ENCODE measurements around the gene AGGF1.
"Not testable (repeated sequence)": the region's sequence is repeated elsewhere in the genome, so short reads cannot be mapped to it uniquely, and the experiment has no call there.

AGGF1 gene, protein sequence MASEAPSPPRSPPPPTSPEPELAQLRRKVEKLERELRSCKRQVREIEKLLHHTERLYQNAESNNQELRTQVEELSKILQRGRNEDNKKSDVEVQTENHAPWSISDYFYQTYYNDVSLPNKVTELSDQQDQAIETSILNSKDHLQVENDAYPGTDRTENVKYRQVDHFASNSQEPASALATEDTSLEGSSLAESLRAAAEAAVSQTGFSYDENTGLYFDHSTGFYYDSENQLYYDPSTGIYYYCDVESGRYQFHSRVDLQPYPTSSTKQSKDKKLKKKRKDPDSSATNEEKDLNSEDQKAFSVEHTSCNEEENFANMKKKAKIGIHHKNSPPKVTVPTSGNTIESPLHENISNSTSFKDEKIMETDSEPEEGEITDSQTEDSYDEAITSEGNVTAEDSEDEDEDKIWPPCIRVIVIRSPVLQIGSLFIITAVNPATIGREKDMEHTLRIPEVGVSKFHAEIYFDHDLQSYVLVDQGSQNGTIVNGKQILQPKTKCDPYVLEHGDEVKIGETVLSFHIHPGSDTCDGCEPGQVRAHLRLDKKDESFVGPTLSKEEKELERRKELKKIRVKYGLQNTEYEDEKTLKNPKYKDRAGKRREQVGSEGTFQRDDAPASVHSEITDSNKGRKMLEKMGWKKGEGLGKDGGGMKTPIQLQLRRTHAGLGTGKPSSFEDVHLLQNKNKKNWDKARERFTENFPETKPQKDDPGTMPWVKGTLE

DNA sequence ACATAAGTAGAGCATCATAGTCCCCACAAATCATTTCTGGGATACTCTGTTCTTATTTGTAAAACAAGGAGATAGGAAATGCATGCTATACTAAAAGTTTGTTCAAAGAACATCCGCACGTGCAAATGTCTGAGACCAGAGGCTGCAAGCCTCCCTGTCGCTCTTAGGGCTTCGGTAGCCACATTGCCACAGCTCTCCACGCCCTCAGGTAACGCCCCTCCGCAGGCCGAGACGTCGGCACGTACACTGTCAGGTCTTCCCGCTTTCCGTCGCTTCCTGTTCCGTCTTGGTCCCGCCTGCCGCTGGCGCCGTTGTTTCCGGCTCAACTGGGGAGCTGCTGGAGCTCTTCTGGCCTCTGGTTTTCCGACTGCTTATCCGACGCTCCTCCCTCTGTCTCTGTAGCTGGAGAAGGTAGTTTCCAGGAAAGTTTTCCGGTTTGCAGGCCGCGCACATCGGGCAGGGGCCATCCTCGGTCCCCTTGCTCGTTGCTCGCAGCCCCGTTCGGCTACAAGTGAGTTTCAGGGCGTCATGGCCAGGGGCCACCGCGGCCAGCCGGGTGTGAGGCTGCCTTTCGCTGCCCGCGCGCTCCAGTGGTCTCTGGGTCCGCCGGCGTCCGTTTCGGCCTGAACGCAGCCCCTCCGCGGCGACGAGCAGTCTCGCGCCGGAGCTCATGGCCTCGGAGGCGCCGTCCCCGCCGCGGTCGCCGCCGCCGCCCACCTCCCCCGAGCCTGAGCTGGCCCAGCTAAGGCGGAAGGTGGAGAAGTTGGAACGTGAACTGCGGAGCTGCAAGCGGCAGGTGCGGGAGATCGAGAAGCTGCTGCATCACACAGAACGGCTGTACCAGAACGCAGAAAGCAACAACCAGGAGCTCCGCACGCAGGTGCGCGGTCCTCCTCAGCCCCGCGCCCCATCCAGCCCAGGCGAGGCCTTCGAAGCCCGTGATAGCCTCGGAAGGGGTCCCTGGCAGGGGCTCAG lies at the start of gene AGGF1:
AGGF1 (plus strand) TSS at position 308 of the 975 bp plus-strand sequence; CDS start at position 671, 363 bp downstream.
- peak within 1 kb of the TSS; percentile 90 for H3K4me3 ChIP-seq (ENCODE audit: low read depth, low read length)
- peaks cover 14% of the 10 kb centered on the region for H3K9me3 ChIP-seq (ENCODE audit: control insufficient read depth, insufficient read depth, low read length)
- H3K27me3 ChIP-seq (ENCODE audit: control insufficient read depth, insufficient read depth, low read length), result peaks cover 3% of the 10 kb centered on the region; the same call in 1 of the 2 replicates
- H3K4me1 ChIP-seq (ENCODE audit: control insufficient read depth, insufficient read depth, low read length), result peaks cover 10% of the 10 kb centered on the region; the same call in 1 of the 2 replicates
- peak within 1 kb of the TSS; percentile 83 for H3K9ac ChIP-seq (ENCODE audit: low read depth, low read length)
- H3K27ac ChIP-seq (ENCODE audit: low read depth, low read length), result peak within 1 kb of the TSS; percentile 93
- H3K36me3 ChIP-seq (ENCODE audit: control insufficient read depth, insufficient read depth, low read length), result peaks cover 10% of the 10 kb centered on the region

GRCh38 chr5:76980518-76981144 lies 49.6 kb upstream of the AGGF1 start:
- Histone ChIP-seq H3K9me3 (ENCODE audit: control insufficient read depth, insufficient read depth, low read length) (no peaks in the 10 kb centered on the region), H3K9ac (ENCODE audit: low read depth, low read length) (no peak overlapping the region), H3K27me3 (ENCODE audit: control insufficient read depth, insufficient read depth, low read length) (no peaks in the 10 kb centered on the region), H3K4me1 (ENCODE audit: control insufficient read depth, insufficient read depth, low read length) (no peaks in the 10 kb centered on the region), H3K4me3 (ENCODE audit: low read depth, low read length) (no peak overlapping the region), H3K27ac (ENCODE audit: low read depth, low read length) (no peak overlapping the region), H3K36me3 (ENCODE audit: control insufficient read depth, insufficient read depth, low read length) (no peaks in the 10 kb centered on the region)

DNA sequence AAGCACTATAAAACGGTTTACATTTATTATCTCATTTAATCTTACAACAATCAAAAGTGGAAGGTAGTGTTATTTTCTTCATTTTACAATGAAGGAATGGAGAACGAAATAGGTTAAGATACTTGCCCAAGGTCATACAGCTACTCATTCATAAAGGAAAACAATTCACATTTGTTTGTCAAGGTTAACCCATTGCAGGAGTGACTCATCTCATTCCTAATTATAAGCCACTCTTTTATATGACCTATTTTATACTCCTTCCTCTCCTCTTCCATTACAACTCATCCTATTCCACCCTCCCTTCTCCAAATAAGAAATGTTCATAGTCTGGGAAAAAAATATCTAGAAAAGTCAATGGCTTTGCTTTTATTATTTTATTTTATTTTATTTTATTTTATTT lies 47.8 kb upstream of the AGGF1 start:
- Histone ChIP-seq H3K4me3 (ENCODE audit: low read depth, low read length) (no peak overlapping the region), H3K36me3 (ENCODE audit: control insufficient read depth, insufficient read depth, low read length) (no peaks in the 10 kb centered on the region), H3K27me3 (ENCODE audit: control insufficient read depth, insufficient read depth, low read length) (no peaks in the 10 kb centered on the region), H3K27ac (ENCODE audit: low read depth, low read length) (no peak overlapping the region), H3K4me1 (ENCODE audit: control insufficient read depth, insufficient read depth, low read length) (no peaks in the 10 kb centered on the region), H3K9me3 (ENCODE audit: control insufficient read depth, insufficient read depth, low read length) (no peaks in the 10 kb centered on the region), H3K9ac (ENCODE audit: low read depth, low read length) (no peak overlapping the region)

GRCh38 chr5:76983468-76983867 lies 46.7 kb upstream of the AGGF1 start:
- H3K36me3 ChIP-seq (ENCODE audit: control insufficient read depth, insufficient read depth, low read length), result no peaks in the 10 kb centered on the region
- no peaks in the 10 kb centered on the region for H3K9me3 ChIP-seq (ENCODE audit: control insufficient read depth, insufficient read depth, low read length)
- no peak overlapping the region for H3K9ac ChIP-seq (ENCODE audit: low read depth, low read length)
- H3K27me3 ChIP-seq (ENCODE audit: control insufficient read depth, insufficient read depth, low read length), result no peaks in the 10 kb centered on the region
- H3K4me3 ChIP-seq (ENCODE audit: low read depth, low read length), result no peak overlapping the region
- no peaks in the 10 kb centered on the region for H3K4me1 ChIP-seq (ENCODE audit: control insufficient read depth, insufficient read depth, low read length)
- H3K27ac ChIP-seq (ENCODE audit: low read depth, low read length), result no peak overlapping the region

DNA sequence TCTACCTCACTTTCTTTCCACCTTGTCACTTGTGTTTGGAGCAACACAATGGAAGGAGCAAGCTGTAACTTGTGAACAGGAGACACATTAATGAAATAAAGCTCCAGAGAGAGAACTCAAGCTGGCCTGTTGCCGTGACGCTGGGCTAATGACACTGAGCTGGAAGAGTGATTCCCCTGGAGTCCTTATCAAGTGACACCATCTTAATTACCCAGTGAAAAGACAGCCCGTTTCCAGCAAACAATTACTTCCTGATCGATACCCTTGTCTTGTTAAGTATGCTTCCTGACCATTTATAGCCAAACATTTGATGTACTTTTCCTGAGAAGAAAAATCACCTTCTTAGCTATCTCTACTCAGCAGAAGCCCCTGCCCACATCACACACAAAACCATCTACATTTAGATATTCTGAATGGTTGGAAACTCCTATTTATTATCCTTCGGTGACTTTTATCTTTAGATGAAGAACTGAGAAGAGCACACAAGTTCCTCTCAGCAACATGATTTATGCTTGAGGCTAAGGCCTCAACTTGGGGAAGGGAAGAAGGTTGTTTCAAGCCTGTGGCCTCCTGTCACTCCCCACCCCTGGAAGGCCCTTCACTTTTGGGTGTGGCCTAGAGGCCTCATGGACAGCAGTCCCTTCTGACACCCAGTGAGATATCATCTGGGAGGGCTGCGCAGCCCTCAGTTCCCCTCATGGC lies 43.2 kb upstream of the AGGF1 start:
- no peak overlapping the region for H3K9ac ChIP-seq (ENCODE audit: low read depth, low read length)
- H3K36me3 ChIP-seq (ENCODE audit: control insufficient read depth, insufficient read depth, low read length), result no peaks in the 10 kb centered on the region
- no peaks in the 10 kb centered on the region for H3K4me1 ChIP-seq (ENCODE audit: control insufficient read depth, insufficient read depth, low read length)
- H3K27me3 ChIP-seq (ENCODE audit: control insufficient read depth, insufficient read depth, low read length), result no peaks in the 10 kb centered on the region
- no peaks in the 10 kb centered on the region for H3K9me3 ChIP-seq (ENCODE audit: control insufficient read depth, insufficient read depth, low read length)
- no peak overlapping the region for H3K27ac ChIP-seq (ENCODE audit: low read depth, low read length)
- H3K4me3 ChIP-seq (ENCODE audit: low read depth, low read length), result no peak overlapping the region

DNA sequence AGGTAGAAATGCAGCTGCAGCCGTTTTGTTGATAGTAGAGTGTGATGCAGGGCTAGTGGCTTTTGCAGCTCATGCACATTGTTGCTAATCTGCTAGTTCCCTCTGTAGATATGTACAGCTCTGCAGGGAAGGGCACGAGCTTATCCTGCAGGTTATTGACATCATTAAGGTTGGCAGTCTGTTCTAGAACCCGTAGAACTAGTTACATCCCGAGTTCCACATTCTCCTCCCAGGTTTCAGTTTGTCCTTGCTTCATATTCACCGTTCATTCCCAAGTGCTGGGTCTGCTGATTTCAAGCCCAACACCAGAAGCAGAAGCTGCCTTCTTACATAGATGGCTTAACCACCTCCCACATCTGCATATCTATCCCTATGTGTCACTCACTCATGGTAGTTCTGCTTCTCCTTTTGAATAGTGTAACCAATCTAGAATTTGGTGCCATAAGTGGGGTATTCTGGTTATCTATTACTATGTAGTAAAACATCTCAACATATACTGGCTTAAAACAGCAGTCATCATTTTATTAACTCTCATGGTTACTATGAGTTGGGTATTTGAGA lies 39.2 kb upstream of the AGGF1 start:
- no peaks in the 10 kb centered on the region for H3K36me3 ChIP-seq (ENCODE audit: control insufficient read depth, insufficient read depth, low read length)
- H3K9ac ChIP-seq (ENCODE audit: low read depth, low read length), result no peak overlapping the region
- H3K4me3 ChIP-seq (ENCODE audit: low read depth, low read length), result no peak overlapping the region
- H3K27ac ChIP-seq (ENCODE audit: low read depth, low read length), result no peak overlapping the region
- H3K4me1 ChIP-seq (ENCODE audit: control insufficient read depth, insufficient read depth, low read length), result no peaks in the 10 kb centered on the region
- no peaks in the 10 kb centered on the region for H3K9me3 ChIP-seq (ENCODE audit: control insufficient read depth, insufficient read depth, low read length)
- no peaks in the 10 kb centered on the region for H3K27me3 ChIP-seq (ENCODE audit: control insufficient read depth, insufficient read depth, low read length)

- not testable (repeated sequence) for H3K36me3 ChIP-seq (ENCODE audit: control insufficient read depth, insufficient read depth, low read length); H3K27me3 ChIP-seq (ENCODE audit: control insufficient read depth, insufficient read depth, low read length); H3K9ac ChIP-seq (ENCODE audit: low read depth, low read length); H3K4me3 ChIP-seq (ENCODE audit: low read depth, low read length); H3K27ac ChIP-seq (ENCODE audit: low read depth, low read length); H3K9me3 ChIP-seq (ENCODE audit: control insufficient read depth, insufficient read depth, low read length); H3K4me1 ChIP-seq (ENCODE audit: control insufficient read depth, insufficient read depth, low read length)
These were observed 36.8 kb upstream of the AGGF1 start for GRCh38 chr5:76993436-76993835.

DNA sequence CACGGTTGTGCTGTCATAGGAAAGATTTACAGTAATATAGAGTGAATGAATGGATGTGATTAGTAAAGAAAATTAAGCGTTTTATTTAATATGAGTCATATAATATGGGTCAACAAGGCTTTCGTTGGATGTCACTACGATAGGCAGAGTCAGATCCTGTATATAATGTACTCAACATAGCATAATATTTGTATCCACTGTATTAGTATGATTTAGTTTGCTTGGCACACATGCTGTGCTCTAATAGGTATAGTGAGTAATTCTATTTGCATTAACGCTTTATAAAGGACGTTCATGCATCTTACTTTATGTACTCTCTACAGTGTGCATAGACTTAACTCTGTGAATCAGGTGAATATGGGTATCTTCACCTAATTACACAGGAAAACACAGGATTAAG lies 35.9 kb upstream of the AGGF1 start:
- no peaks in the 10 kb centered on the region for H3K27me3 ChIP-seq (ENCODE audit: control insufficient read depth, insufficient read depth, low read length)
- no peak overlapping the region for H3K4me3 ChIP-seq (ENCODE audit: low read depth, low read length)
- H3K4me1 ChIP-seq (ENCODE audit: control insufficient read depth, insufficient read depth, low read length), result no peaks in the 10 kb centered on the region
- H3K9ac ChIP-seq (ENCODE audit: low read depth, low read length), result no peak overlapping the region
- no peak overlapping the region for H3K27ac ChIP-seq (ENCODE audit: low read depth, low read length)
- no peaks in the 10 kb centered on the region for H3K9me3 ChIP-seq (ENCODE audit: control insufficient read depth, insufficient read depth, low read length)
- H3K36me3 ChIP-seq (ENCODE audit: control insufficient read depth, insufficient read depth, low read length), result no peaks in the 10 kb centered on the region

- H3K9ac ChIP-seq (ENCODE audit: low read depth, low read length); H3K9me3 ChIP-seq (ENCODE audit: control insufficient read depth, insufficient read depth, low read length); H3K36me3 ChIP-seq (ENCODE audit: control insufficient read depth, insufficient read depth, low read length); H3K27ac ChIP-seq (ENCODE audit: low read depth, low read length); H3K27me3 ChIP-seq (ENCODE audit: control insufficient read depth, insufficient read depth, low read length); H3K4me1 ChIP-seq (ENCODE audit: control insufficient read depth, insufficient read depth, low read length); H3K4me3 ChIP-seq (ENCODE audit: low read depth, low read length): not testable (repeated sequence)
These were observed 32.0 kb upstream of the AGGF1 start for GRCh38 chr5:76998251-76998650.

GRCh38 chr5:76999451-76999850 lies 30.8 kb upstream of the AGGF1 start:
- no peaks in the 10 kb centered on the region for H3K4me1 ChIP-seq (ENCODE audit: control insufficient read depth, insufficient read depth, low read length)
- H3K27ac ChIP-seq (ENCODE audit: low read depth, low read length), result no peak overlapping the region
- no peaks in the 10 kb centered on the region for H3K27me3 ChIP-seq (ENCODE audit: control insufficient read depth, insufficient read depth, low read length)
- no peak overlapping the region for H3K4me3 ChIP-seq (ENCODE audit: low read depth, low read length)
- no peak overlapping the region for H3K9ac ChIP-seq (ENCODE audit: low read depth, low read length)
- H3K36me3 ChIP-seq (ENCODE audit: control insufficient read depth, insufficient read depth, low read length), result no peaks in the 10 kb centered on the region
- no peaks in the 10 kb centered on the region for H3K9me3 ChIP-seq (ENCODE audit: control insufficient read depth, insufficient read depth, low read length)
